H1 (cell line): Measurements from ENCODE around the gene COBLL1. TPM values are rescaled to one million over a fixed set of nuclear protein-coding genes. Genes with fewer than 3 reads are reported as not detected.

Experiments used
- CREB1 ChIP-seq: IDR thresholded peaks from 2 replicates; pipeline ENCODE4 v1.6.1; 2012; ENCODE audit warnings: inconsistent platforms
- SRF ChIP-seq: IDR thresholded peaks from 2 replicates; pipeline ENCODE4 v1.6.1; 2011; ENCODE audit warnings: mild to moderate bottlenecking, low read depth, low read length, moderate library complexity
- polyA plus RNA-seq, 7 experiments: library from polyadenylated mRNA; depleted of rRNA in 3 of 7; stranded (reverse) in 5 of 7; unstranded in 2 of 7; fragments of >200 nt in 5 of 7; fragments of 200-250 nt in 2 of 7; gene quantifications; 1 replicate in 5 of 7; 2 replicates in 1 of 7; 4 replicates in 1 of 7; pipeline versions ENCODE4 v1.2.1 to v1.2.3, GENCODE V29; 2011 to 2013; ENCODE audit warnings: missing spikeins in 2 of 7, mixed read lengths in 2 of 7
- total RNA-seq: library from RNA; stranded (reverse); fragmentation: NEBNext Ultra II Directional; extraction: Animal tissue kit (Norgen Biotek cat#: 25700); gene quantifications from 2 replicates; pipeline ENCODE4 v1.2.1, GENCODE V29; 2021
- TF ChIP-seq, protein P1 (sequence below): IDR thresholded peaks from 2 replicates; pipeline ENCODE4 v1.6.1; 2012; ENCODE audit warnings: low read length, inconsistent platforms

COBLL1 gene
- total and polyA plus RNA-seq, 2 of the 8 experiments (the other 6 are each of a cell fraction or from before 2014, with no cell fraction given): 2.2 to 6.2 TPM

DNA sequence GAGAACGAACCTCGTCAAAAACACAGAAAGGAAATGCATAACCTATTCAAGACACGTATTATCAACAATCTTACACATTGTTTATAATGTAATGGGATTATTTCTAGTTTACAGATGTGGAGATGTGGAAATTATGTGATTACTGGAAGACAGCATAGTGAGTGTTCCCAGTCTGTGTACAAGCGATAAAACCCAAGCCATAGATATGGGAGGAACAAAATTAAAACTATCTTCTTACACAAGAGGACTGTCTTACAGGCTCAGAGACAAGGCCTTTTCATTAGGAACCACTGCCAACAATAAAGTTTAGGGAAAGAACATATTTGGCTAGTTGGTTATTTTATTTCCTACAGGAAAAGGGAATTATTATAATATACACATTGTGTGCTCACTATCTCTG, 20.3 kb downstream of the COBLL1 start (continued):
- TF ChIP-seq, protein P1, sequence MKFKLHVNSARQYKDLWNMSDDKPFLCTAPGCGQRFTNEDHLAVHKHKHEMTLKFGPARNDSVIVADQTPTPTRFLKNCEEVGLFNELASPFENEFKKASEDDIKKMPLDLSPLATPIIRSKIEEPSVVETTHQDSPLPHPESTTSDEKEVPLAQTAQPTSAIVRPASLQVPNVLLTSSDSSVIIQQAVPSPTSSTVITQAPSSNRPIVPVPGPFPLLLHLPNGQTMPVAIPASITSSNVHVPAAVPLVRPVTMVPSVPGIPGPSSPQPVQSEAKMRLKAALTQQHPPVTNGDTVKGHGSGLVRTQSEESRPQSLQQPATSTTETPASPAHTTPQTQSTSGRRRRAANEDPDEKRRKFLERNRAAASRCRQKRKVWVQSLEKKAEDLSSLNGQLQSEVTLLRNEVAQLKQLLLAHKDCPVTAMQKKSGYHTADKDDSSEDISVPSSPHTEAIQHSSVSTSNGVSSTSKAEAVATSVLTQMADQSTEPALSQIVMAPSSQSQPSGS: no peak
- TF ChIP-seq SRF (no peak), CREB1 (no peak)
- TF ChIP-seq, all 59 proteins: peak for 0
